Endodermal cell (in vitro differentiated cells): ENCODE measurements around the gene METAP1D. TPM values are rescaled to one million over a fixed set of nuclear protein-coding genes. Genes with fewer than 3 reads are reported as not detected.
A peak's percentile ranks its signal among the peaks of the same experiment; 100 is the strongest.

Experiments used
- DNase-seq: peaks from one replicate; pipeline ENCODE4 v3.0.0-alpha.2; 2017
- H3K27ac ChIP-seq: 2 replicates; pipeline ENCODE4 v1.5.1; 2013; ENCODE audit warnings: mild to moderate bottlenecking, low read depth, low read length, moderate library complexity
- H3K27me3 ChIP-seq: 2 replicates; pipeline ENCODE4 v1.6.1; 2013; ENCODE audit warnings: mild to moderate bottlenecking, low read length, moderate library complexity; ENCODE audit not compliant: insufficient read depth, control insufficient read depth, poor library complexity, severe bottlenecking
- H3K36me3 ChIP-seq: 2 replicates; pipeline ENCODE4 v1.7.0; 2013; ENCODE audit warnings: mild to moderate bottlenecking, low read length, moderate library complexity; ENCODE audit not compliant: control insufficient read depth, insufficient read depth
- H3K4me1 ChIP-seq: one replicate; pipeline ENCODE4 v1.7.0; 2013; ENCODE audit warnings: low read length; ENCODE audit not compliant: control insufficient read depth, insufficient read depth
- H3K4me3 ChIP-seq: 2 replicates; pipeline ENCODE4 v1.5.1; 2013; ENCODE audit warnings: mild to moderate bottlenecking, low read length, moderate library complexity
- H3K9ac ChIP-seq: 2 replicates; pipeline ENCODE4 v1.6.1; 2013; ENCODE audit warnings: mild to moderate bottlenecking, low read length, moderate library complexity; ENCODE audit not compliant: poor library complexity, severe bottlenecking; ENCODE audit errors: extremely low read depth
- H3K9me3 ChIP-seq: 2 replicates; pipeline ENCODE4 v1.6.1; 2013; ENCODE audit warnings: mild to moderate bottlenecking, low read length, moderate library complexity; ENCODE audit not compliant: control insufficient read depth
- H3K27ac Mint-ChIP-seq: 2 replicates; pipeline ENCODE4 v1.8.0; 2020; ENCODE audit warnings: mixed read lengths
- H3K27me3 Mint-ChIP-seq: 2 replicates; pipeline ENCODE4 v1.8.0; 2021; ENCODE audit warnings: mild to moderate bottlenecking, mixed read lengths; ENCODE audit not compliant: insufficient read depth
- H3K36me3 Mint-ChIP-seq: 2 replicates; pipeline ENCODE4 v1.8.0; 2020; ENCODE audit warnings: low read depth, mixed read lengths
- H3K4me1 Mint-ChIP-seq: 2 replicates; pipeline ENCODE4 v1.8.0; 2020; ENCODE audit warnings: mixed read lengths
- H3K4me3 Mint-ChIP-seq: 2 replicates; pipeline ENCODE4 v1.8.0; 2020; ENCODE audit warnings: mild to moderate bottlenecking, moderate library complexity, mixed read lengths
- H3K9me3 Mint-ChIP-seq: 2 replicates; pipeline ENCODE4 v1.8.0; 2020; ENCODE audit warnings: mild to moderate bottlenecking, mixed read lengths
- CTCF ChIP-seq: fragments of 200-600 bp; sonication (generic); conservative IDR thresholded peaks from 2 replicates; pipeline ENCODE4 v1.5.0; 2021; ENCODE audit warnings: antibody characterized with exemption, mild to moderate bottlenecking
- WGBS, 2 experiments: methylation state at CpG; one replicate each; pipeline versions ENCODE4 v1.1.5 to v1.1.7; 2013; ENCODE audit warnings: missing lambda C conversion rate in 2 of 2, mixed read lengths in 1 of 2; ENCODE audit not compliant: insufficient coverage in 1 of 2, insufficient read length in 1 of 2; 5-methylcytosine and 5-hydroxymethylcytosine counted together
- total RNA-seq, 2 donors: library from RNA; stranded (reverse); fragmentation: NEBNext Ultra II Directional in 1 of 2; extraction: Animal tissue kit (Norgen Biotek cat#: 25700) in 1 of 2; gene quantifications; 2 replicates in 1 of 2; 3 replicates in 1 of 2; pipeline ENCODE4 v1.2.1, GENCODE V29; 2021

Gene METAP1D
- total RNA-seq, 2 donors from 2014 or later, result 6.0 to 6.5 TPM

GRCh38 chr2:172012677-172013391, 13.1 kb downstream of the METAP1D start:
- H3K4me1 Mint-ChIP-seq, result no peaks in the 10 kb centered on the region
- no peaks in the 10 kb centered on the region for H3K9me3 Mint-ChIP-seq
- H3K9me3 ChIP-seq, result no peaks in the 10 kb centered on the region
- H3K27ac Mint-ChIP-seq, result no peak overlapping the region
- H3K27ac ChIP-seq, result peak overlapping the region; percentile 65
- no peaks in the 10 kb centered on the region for H3K36me3 ChIP-seq
- WGBS, 2 experiments, result 68 to 80% methylated on average over 5 to 9 of the region's 9 CpGs
- no peaks in the 10 kb centered on the region for H3K4me1 ChIP-seq
- no peak overlapping the region for H3K9ac ChIP-seq
- TF ChIP-seq CTCF, result no peak
- no peaks in the 10 kb centered on the region for H3K27me3 Mint-ChIP-seq
- no peak overlapping the region for H3K4me3 ChIP-seq
- no peaks in the 10 kb centered on the region for H3K36me3 Mint-ChIP-seq
- DNase-seq, result no peak
- H3K4me3 Mint-ChIP-seq, result no peak overlapping the region
- no peaks in the 10 kb centered on the region for H3K27me3 ChIP-seq

- 69 to 70% methylated on average over 3 to 4 of the region's 4 CpGs for WGBS, 2 experiments
- Histone ChIP-seq H3K4me3 (no peak overlapping the region), H3K27me3 (no peaks in the 10 kb centered on the region), H3K36me3 (no peaks in the 10 kb centered on the region), H3K9me3 (no peaks in the 10 kb centered on the region), H3K4me1 (no peaks in the 10 kb centered on the region), H3K27ac (peak overlapping the region; percentile 65), H3K9ac (no peak overlapping the region)
- DNase-seq, result no peak
- H3K4me1 Mint-ChIP-seq, result no peaks in the 10 kb centered on the region
- H3K36me3 Mint-ChIP-seq, result no peaks in the 10 kb centered on the region
- TF ChIP-seq CTCF, result no peak
- no peaks in the 10 kb centered on the region for H3K27me3 Mint-ChIP-seq
- no peaks in the 10 kb centered on the region for H3K9me3 Mint-ChIP-seq
- no peak overlapping the region for H3K4me3 Mint-ChIP-seq
- no peak overlapping the region for H3K27ac Mint-ChIP-seq
These were observed 13.6 kb downstream of the METAP1D start for GRCh38 chr2:172013396-172013795.

GRCh38 chr2:172021074-172021931, 21.6 kb downstream of the METAP1D start:
- Mint-ChIP-seq H3K36me3 (peaks cover 1% of the 10 kb centered on the region), H3K9me3 (no peaks in the 10 kb centered on the region), H3K27ac (no peak overlapping the region), H3K27me3 (no peaks in the 10 kb centered on the region), H3K4me1 (peaks cover 9% of the 10 kb centered on the region), H3K4me3 (no peak overlapping the region)
- H3K27ac ChIP-seq, result no peak overlapping the region
- no peak overlapping the region for H3K4me3 ChIP-seq
- no peak for TF ChIP-seq CTCF
- no peak overlapping the region for H3K9ac ChIP-seq
- H3K9me3 ChIP-seq, result no peaks in the 10 kb centered on the region
- H3K4me1 ChIP-seq, result no peaks in the 10 kb centered on the region
- WGBS, 2 experiments, result 70 to 92% methylated on average over 2 to 8 of the region's 8 CpGs
- H3K27me3 ChIP-seq, result no peaks in the 10 kb centered on the region
- no peaks in the 10 kb centered on the region for H3K36me3 ChIP-seq
- DNase-seq, result peak; percentile 70
